Measurements from ENCODE around the gene P2RY11.
A peak's percentile ranks its signal among the peaks of the same experiment; 100 is the strongest.

The P2RY11 gene

GRCh38 chr19:10110076-10110971 lies 1.2 kb upstream of the P2RY11 start:
- DNase-seq (ENCODE audit: low read depth, low spot score): no peak
- CTCF ChIA-PET: interaction anchor here (0.9 to 6.1 kb wide), 6 partner anchors 8 to 180 kb away, joined by 3 to 93 read pairs (median 6); partner anchors contain the start of gene EIF3G
- no peak overlapping the region for H3K4me3 ChIP-seq (ENCODE audit: low read depth, low read length)
- TF ChIP-seq, protein P1, sequence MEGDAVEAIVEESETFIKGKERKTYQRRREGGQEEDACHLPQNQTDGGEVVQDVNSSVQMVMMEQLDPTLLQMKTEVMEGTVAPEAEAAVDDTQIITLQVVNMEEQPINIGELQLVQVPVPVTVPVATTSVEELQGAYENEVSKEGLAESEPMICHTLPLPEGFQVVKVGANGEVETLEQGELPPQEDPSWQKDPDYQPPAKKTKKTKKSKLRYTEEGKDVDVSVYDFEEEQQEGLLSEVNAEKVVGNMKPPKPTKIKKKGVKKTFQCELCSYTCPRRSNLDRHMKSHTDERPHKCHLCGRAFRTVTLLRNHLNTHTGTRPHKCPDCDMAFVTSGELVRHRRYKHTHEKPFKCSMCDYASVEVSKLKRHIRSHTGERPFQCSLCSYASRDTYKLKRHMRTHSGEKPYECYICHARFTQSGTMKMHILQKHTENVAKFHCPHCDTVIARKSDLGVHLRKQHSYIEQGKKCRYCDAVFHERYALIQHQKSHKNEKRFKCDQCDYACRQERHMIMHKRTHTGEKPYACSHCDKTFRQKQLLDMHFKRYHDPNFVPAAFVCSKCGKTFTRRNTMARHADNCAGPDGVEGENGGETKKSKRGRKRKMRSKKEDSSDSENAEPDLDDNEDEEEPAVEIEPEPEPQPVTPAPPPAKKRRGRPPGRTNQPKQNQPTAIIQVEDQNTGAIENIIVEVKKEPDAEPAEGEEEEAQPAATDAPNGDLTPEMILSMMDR (IDR thresholded peaks at IDR 0.05; ENCODE audit: insufficient read depth, low read length, missing control alignments): no peak
- POLR2A ChIA-PET: interaction anchor here (0.5 to 0.7 kb wide), 3 partner anchors 10 to 182 kb away, joined by 3 to 4 read pairs (median 4); no protein-coding TSS in a partner anchor

- TF ChIP-seq, protein P1 (IDR thresholded peaks at IDR 0.05; ENCODE audit: insufficient read depth, low read length, missing control alignments): no peak
- DNase-seq (ENCODE audit: low read depth, low spot score): no peak
- POLR2A ChIA-PET: interaction anchor here (0.7 kb wide), 1 partner anchor 15 kb away, joined by 3 read pairs; no protein-coding TSS in a partner anchor
- no peak overlapping the region for H3K4me3 ChIP-seq (ENCODE audit: low read depth, low read length)
- CTCF ChIA-PET: interaction anchor here (1.5 to 6.1 kb wide), 2 partner anchors 8 to 180 kb away, joined by 6 to 93 read pairs; partner anchors contain the start of gene EIF3G
Observed at GRCh38 chr19:10110972-10111317, 548 bp upstream of the P2RY11 start.

- DNase-seq (ENCODE audit: low read depth, low spot score): no peak
- no peak overlapping the region for H3K4me3 ChIP-seq (ENCODE audit: low read depth, low read length)
- TF ChIP-seq, protein P1 (IDR thresholded peaks at IDR 0.05; ENCODE audit: insufficient read depth, low read length, missing control alignments): no peak
- ChIA-PET CTCF (interaction anchor here (0.8 to 7.6 kb wide), 5 partner anchors 9 to 181 kb away, joined by 3 to 51 read pairs (median 4); no protein-coding TSS in a partner anchor), POLR2A (interaction anchor here (0.7 kb wide), 1 partner anchor 154 kb away, joined by 4 read pairs; no protein-coding TSS in a partner anchor)
Observed at GRCh38 chr19:10112037-10112761, 706 bp downstream of the P2RY11 start.

- POLR2A ChIA-PET: interaction anchor here (1.0 to 1.8 kb wide), 2 partner anchors 15 to 137 kb away, joined by 3 to 5 read pairs; no protein-coding TSS in a partner anchor
- H3K4me3 ChIP-seq (ENCODE audit: low read depth, low read length): no peak overlapping the region
- CTCF ChIA-PET: interaction anchor here (0.8 to 7.6 kb wide), 5 partner anchors 8 to 182 kb away, joined by 3 to 51 read pairs (median 4); no protein-coding TSS in a partner anchor
- TF ChIP-seq, protein P1 (IDR thresholded peaks at IDR 0.05; ENCODE audit: insufficient read depth, low read length, missing control alignments): peak; percentile 81
- DNase-seq (ENCODE audit: low read depth, low spot score): no peak
Observed at GRCh38 chr19:10112895-10113591, 1.6 kb downstream of the P2RY11 start.

DNA sequence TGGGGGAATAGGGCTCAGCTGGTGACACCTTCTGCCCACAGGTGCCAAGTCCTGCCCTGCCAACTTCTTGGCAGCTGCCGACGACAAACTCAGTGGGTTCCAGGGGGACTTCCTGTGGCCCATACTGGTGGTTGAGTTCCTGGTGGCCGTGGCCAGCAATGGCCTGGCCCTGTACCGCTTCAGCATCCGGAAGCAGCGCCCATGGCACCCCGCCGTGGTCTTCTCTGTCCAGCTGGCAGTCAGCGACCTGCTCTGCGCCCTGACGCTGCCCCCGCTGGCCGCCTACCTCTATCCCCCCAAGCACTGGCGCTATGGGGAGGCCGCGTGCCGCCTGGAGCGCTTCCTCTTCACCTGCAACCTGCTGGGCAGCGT lies 2.1 kb downstream of the P2RY11 start:
- H3K4me3 ChIP-seq (ENCODE audit: low read depth, low read length): no peak overlapping the region
- ChIA-PET CTCF (interaction anchor here (1.1 to 7.6 kb wide), 4 partner anchors 8 to 182 kb away, joined by 3 to 51 read pairs (median 8); no protein-coding TSS in a partner anchor), POLR2A (interaction anchor here (1.0 to 1.8 kb wide), 2 partner anchors 15 to 136 kb away, joined by 3 to 5 read pairs; no protein-coding TSS in a partner anchor)
- DNase-seq (ENCODE audit: low read depth, low spot score): no peak
- TF ChIP-seq, protein P1 (IDR thresholded peaks at IDR 0.05; ENCODE audit: insufficient read depth, low read length, missing control alignments): no peak
